GM18502 (cell line): ENCODE results near the gene USP13.

ENCODE experiments used
- ATAC-seq: cut with Tn5 transposase; IDR thresholded peaks from one replicate; pipeline ENCODE4 v1.9.1; 2021; ENCODE audit warnings: mild to moderate bottlenecking; ENCODE audit not compliant: unreplicated experiment, poor library complexity

Gene USP13

GRCh38 chr3:179695672-179696313, 43.0 kb downstream of the USP13 start:
- ATAC-seq = no peak

GRCh38 chr3:179697736-179698332, 45.0 kb downstream of the USP13 start:
- peak; percentile 55 for ATAC-seq

DNA sequence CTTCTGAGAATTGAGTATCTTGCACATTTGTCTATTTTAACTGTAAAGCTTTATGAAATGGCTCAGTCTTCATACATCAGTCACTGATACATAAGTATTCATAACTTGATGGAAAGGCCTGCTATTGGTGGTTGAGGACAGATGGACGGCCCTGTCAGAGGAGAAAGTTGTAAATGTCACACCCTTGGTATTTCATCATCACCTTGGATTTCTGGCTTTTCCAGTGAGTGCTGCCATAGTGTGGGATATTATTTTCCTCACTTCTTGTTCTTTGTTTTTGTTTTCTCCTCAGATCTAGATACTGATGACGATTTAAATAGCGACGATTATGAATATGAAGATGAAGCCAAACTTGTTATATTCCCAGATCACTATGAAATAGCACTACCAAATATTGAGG, 47.9 kb downstream of the USP13 start:
- ATAC-seq = no peak

DNA sequence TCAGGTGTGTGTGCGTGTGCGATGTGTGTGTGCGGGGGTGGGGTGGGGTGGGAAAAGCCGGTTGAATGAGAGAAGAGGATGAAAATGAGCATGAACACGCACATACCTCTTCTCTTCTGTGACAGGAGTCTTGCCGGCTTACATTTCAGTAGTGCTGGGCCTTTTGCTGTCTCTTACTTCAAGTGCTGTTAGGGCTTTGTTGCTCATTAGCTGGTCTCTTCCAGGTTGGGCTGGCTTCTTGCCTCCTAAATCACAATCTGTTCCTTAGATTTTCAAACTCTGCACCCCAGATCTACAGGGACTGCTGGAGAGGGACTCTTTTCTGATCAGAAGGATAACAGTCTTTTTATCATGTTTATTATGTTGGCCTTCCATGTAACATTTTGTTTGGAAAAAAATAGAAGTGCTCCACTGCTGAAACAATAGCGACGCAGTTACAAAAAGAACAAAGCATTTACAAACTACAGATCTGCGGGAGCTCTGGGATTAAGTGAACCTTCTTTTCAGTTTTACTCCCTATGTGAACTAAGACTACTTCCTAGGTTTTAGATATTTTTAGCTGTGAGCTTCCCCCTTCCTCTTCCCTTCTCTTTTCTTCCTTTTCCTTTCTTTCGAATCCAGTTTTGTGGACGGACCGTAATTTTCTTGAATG, 48.5 kb downstream of the USP13 start:
- ATAC-seq = no peak

DNA sequence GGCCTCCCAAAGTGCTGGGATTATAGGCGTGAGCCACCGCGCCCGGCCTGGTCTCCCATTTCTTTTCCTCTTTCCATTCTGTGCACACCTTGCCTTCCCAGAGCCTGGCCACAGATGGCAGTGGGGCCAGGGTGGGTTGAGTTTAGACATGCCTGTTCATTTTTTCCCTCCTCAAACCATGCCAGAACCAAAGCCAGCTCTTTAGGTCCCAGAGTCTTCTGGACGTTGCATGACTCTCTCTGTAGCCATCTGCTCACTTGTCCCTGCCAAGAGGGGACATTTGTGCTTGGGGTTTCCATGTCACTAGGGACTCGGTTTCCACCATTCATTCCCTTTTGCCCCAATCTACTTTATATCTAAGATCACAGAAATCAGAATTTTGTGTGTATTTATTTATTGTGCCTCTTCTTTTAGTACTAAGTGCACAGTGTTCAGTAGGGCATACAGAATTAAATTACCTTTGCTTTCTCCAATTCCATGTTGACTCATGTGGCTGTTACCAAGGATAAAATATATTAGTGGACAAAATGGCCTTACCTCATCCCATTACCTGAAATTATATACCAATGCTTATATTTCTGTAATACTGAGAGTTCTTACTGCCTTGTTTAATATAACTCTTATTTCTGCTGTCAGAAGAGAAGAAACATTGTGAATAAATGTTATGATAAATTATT, 49.6 kb downstream of the USP13 start:
- no peak for ATAC-seq

DNA sequence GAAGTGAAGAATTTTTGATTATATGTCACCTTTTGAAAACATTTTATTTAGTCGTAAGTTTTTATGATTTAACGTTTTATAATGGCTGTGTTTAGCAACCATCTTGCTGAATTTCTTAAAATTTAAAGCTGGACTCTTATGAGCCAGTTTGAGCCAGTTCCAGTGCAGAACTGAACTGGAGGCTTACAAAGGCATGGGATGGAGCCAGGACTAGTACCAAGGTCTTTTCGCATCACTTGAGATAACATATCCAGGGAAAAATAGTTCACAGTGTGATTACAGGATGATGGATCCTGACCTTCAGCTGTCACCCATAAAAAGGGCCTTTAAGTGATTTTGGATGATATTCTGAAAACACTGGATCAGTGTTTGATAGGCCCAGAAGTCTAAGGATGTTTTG, 51.0 kb downstream of the USP13 start:
- ATAC-seq = no peak

GRCh38 chr3:179706233-179706632, 53.4 kb downstream of the USP13 start:
- no peak for ATAC-seq

GRCh38 chr3:179710079-179710478, 57.2 kb downstream of the USP13 start:
- ATAC-seq = no peak

GRCh38 chr3:179713643-179714090, 60.8 kb downstream of the USP13 start:
- ATAC-seq = no peak

- no peak for ATAC-seq
These were observed 62.7 kb downstream of the USP13 start for GRCh38 chr3:179715582-179715981.

DNA sequence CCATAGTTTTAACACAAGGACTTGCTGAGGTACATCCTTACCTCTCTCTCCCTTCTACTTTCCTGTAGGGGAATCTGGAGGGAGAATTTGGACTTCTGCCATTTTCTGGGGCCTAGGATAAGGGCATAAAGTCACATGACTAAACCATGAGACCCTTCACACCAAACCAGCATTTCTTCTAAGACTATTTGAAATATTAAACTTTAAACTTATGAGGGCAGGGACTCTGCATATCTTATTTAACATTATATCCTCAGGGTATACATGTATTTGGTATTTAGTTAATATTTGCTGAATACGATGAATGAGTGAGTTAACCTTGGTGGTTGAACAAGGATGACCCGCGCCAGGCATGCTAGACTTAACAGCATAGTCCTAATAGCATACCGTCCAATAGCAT, 63.4 kb downstream of the USP13 start:
- no peak for ATAC-seq

GRCh38 chr3:179716811-179717210, 64.0 kb downstream of the USP13 start:
- ATAC-seq = no peak

GRCh38 chr3:179717219-179717618, 64.4 kb downstream of the USP13 start:
- ATAC-seq = no peak

GRCh38 chr3:179719048-179719734, 66.4 kb downstream of the USP13 start:
- ATAC-seq = no peak

DNA sequence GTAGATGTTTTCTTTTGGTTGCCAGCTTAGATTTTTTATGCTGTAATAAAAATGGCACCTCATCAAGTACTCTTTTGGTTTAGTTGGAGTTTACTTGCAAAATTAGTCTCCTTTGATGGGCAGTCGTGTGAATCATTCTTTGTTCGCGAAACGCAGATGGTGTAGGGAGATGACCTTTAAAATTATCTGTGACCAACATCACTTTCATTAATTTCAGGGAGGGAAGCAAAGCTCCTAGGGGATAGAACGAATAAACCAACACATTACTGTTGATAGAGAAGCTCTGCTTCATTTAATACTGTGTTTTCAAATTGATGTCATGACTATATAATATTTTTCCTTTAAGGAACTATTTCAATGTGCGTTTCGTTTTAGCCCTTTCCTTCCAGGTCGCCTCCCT, 67.4 kb downstream of the USP13 start:
- no peak for ATAC-seq

DNA sequence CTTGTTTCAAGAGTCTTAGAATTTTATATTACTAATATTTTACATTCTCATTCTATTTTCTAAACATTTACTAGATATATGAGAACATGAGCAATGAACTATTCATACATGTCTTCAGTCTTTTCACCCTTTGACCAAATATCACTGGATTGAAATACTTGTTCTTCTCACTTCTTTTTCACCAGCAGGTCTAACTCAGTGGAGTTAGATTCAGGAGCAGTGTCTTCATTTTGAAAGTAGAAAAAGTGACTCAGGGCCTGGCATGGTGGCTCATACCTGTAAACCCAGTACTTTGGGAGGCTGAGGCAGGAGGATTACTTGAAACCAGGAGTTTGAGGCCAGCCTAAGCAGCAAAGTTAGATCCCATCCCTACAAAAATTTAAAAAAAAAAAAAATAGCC, 70.8 kb downstream of the USP13 start:
- ATAC-seq = no peak

DNA sequence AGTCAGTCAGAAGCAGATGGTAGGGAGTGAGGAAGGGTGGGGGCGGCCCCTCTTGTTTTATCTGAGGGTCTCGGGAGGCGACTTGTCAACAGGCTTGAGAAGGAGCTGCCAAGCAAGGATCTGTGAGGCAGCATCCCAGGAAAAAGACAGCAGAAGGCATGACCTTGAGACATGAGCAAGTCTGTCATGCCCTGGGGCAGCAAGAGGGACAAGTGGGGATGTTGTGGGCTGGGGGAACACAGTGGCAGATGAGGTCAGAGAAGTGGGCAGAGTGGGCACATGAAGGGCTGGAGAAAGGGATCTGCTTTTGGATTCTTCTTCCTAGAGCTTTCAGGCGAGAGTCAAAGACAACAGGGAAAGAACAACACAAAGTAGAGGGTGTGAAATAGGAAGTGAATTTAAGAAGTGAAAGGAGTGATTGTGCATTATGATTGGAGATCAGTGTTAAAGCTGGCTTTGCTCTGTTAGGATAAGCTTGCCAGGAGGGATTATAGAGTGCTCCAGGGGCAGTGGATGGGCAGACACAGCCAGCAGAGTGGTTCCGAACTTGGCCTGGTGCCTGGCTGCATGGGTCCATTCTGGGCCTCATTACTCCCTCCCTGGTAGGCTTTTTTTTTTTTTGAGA, 73.3 kb downstream of the USP13 start:
- no peak for ATAC-seq

- ATAC-seq = no peak
These were observed 76.2 kb downstream of the USP13 start for GRCh38 chr3:179729086-179729485.

- no peak for ATAC-seq
These were observed 77.1 kb downstream of the USP13 start for GRCh38 chr3:179729981-179730380.

- no peak for ATAC-seq
These were observed 77.7 kb downstream of the USP13 start for GRCh38 chr3:179730506-179730905.
